GM19438 (cell line): ENCODE data around the gene CTTN.

Experiments
- ATAC-seq: cut with Tn5 transposase; IDR thresholded peaks from one replicate; pipeline ENCODE4 v1.9.1; 2021; ENCODE audit warnings: low read depth; ENCODE audit not compliant: unreplicated experiment

CTTN gene

DNA sequence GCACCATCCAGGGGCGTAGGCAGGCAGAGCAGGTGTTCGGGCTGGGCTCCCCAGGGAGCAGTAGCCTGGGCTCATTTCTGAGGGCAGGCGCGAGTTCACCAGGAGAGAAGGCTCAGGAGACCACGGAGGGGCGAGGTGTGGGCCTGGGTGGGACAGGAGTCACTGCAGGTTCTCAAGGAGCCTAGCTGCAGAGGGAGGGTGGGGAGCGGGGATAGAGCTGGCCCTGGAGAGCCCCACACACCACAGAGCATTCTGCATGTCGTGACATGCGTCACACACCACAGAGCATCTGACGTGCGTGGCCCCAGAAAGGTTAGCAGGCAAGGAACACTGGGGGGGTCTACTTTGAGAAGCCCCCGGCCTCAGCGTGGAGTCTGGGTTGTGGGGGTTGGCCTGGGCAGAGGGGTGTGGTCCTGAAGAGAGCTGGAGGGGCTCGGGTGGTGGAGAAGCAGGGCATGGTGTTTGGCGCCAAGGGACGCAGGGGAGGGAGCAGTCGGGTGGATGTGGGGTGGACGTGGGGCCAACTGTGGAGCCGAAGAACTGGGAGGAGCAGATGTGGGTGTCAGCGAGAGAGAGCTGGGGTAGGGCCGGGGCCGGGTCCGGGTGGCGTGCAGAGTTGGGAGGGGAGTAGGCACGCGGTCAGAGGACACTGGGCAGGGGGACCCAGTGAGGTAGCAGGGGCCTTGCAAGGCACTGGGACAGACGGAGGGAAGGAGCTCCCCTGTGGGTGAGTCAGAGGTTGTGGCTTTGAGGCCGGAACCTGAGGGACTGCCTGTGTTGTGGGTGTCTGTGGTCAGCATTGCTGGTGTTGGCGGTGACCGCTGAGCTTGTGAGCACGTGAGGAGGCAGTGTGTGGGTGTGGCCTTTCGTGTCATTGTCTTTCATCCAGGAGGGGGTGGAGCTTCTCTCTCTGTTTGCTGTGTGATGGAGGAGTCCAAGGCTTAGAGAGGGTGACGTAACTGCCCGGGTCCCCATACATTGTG, 25.5 kb downstream of the CTTN start:
- no peak for ATAC-seq

DNA sequence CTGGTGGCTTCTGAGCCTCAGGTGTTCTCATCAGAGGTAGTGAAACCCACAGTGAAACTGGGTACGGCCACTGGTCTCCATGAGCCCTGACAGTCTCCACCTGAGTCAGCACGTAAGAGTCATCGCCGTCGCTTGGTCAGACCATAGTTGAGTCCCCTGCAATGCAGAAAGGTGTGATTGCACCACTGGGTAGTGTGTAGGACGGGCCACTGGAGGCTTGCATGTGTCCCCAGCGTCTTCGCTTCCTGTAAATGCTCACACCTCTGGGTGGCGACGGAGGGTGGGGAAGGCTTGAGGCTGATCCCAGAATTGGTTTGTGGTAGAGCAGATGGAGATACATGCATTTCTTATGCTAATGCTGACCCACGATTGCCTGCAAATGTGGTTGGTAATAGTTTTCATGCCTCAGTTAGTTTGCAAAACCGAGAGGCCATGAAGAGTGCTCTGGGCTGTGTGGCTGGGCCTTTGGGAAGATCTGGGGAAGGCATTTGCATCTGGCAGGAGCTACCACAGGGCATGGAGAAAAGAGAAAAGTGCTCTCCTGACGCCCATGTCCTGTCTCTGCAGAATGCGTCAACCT, 26.5 kb downstream of the CTTN start:
- ATAC-seq, result no peak

DNA sequence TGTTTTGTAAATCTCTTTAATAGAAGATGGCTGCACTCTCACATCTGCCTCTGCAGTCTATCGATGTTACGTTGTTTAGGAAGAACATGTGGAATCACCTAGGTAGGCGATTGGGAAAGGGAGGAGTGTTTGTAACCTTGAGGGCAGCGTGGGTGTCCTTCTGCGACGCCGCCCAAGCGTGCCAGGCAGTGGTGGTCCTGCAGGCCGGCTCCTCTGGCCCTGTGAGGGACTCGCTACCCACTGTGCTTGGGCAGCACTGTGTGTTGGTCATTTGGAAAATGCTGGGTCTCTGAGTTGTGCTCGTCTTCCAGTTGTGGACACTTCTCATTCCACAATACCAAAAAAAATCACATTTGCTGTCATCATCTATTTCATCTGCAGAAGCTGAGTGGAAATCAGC, 29.1 kb downstream of the CTTN start:
- no peak for ATAC-seq

DNA sequence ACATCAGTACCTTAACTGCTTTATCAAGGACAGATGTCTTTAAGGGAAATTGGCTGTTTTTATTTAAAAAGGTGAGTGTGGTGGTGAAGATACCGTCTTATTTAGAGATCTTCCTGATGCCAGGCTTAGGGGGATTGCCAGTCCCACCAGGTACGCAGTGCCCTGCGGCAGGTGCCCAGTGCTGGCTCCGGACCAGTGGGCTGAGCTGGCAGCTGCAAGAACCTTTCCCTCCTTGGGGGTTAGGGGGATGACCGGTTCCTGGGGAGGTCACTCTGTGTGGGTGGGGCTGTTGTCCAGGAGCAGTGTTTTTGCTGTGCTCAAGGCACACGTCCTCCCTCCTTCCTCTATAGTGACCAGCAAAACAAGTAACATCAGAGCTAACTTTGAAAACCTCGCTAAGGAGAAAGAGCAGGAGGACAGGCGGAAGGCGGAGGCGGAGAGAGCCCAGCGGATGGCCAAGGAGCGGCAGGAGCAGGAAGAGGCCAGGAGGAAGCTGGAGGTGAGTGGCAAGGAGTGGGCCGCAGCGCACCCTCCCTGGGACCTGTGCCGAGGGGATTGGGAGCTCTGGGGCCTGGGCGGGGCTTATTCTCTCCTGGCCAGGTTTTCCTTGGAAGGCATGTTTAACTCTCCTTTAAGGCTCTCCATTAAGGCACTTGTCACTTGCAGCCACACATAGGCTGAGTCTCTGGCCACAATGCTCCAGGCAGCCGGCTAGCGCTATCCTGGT, 30.5 kb downstream of the CTTN start:
- ATAC-seq, result no peak

DNA sequence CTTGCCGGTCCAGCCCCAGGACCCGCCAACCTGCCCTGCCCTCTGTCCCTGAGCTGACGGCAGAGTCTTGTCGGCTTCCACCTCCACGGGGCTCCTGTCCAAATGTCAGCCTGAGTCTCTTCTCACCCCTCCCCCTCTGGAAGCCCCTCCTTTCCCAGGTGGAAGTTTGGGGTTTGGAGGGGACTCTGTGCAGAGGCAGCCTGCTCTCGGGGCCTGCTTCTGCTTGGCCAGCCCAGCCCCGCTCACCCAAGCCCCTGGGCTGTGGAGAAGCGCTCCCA, 31.0 kb downstream of the CTTN start:
- ATAC-seq, result no peak

DNA sequence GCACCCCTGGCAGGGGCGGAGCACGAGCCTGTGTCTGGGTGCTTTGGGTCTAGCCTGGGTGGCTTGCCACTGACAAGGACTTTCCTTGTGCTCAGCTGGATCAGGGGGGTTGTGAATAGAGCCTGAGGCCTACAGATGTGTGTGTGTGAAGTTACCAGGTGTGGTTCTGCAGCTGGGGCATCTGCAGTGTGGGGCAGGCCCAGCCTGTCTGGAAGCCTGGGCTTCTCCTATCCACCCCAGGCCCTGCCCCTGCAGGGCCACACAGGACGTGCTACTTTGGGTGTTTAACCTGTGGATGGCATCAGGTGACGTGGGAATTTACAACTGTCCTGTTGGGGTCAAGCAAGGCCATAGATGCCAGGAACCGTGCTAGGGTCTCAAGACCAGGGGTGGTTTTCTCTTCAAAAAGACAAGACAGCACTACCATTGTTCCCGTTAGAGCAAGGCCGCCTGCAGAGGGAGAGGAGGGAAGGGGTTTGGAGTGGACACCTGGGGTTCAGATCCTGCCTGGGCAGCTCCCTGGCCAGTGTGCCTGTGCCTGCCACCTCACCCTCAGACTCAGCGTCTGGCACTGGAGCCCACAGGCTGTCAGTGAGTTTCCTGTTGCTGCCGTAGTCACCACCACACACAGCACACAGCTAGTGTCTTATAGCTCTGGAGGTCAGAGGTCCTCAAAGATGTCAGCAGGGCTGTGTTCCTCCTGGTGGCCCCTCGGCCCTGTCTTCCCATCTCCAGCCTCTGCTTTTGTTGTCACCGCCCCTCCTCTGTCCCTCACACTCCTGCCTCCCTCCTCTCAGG, 31.6 kb downstream of the CTTN start:
- no peak for ATAC-seq

DNA sequence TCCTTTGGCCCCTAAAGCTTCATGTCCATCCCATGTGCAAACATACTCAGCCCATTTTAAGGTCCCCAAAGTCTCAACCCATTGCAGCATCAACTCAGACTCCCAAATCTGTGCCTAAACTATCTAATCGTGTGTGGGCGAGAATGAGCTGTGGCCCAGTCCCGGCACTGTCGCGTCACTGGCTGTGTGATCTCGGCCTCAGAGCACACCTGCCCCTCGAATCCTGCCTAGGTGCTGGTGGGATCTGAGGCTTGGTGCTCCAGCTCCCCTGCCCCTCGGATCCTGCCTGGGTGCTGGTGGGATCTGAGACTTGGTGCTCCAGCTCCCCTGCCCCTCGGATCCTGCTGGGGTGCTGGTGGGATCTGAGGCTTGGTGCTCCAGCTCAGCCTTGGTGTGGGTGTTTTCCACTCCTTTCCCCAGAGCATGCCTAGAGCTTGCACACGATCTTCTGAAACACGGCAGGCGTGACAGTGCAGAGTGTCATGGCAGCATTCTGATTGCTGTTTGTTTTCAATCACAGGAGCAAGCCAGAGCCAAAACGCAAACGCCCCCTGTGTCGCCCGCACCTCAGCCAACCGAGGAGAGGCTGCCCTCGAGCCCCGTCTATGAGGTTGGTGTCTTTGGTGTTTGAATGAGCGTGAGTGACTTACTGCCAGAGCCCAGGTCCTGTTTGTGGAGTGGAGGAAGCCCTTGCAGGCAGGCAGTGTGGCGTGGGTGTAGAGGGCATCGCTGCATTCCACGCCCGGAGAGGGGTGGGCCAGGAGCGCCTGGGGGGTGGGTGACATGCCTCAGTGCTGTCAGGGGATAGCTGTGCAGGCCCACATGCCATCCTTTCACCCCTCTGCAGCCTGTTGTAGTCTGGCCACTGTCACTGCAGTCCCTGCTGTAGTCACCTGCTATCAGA, 32.6 kb downstream of the CTTN start:
- ATAC-seq, result no peak

DNA sequence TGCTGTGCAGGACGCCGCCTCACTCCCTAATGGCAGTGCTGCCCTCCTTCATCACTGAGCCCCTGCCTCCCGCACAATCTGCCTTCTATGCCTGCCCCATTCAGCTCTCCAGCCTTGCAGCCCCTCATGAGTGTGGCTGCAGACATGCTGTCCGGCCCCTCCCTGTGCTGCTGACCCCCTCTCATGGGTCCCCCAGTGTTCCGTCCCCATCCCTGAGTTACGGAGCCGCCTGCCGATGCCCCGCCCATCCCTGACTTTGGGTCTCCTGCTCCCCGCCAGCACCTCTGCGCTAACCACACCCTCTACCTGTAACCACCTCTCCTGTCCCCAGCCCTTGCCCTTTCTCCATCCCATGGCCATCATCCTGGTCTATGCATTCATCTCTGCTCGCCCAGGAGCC, 33.3 kb downstream of the CTTN start:
- no peak for ATAC-seq

DNA sequence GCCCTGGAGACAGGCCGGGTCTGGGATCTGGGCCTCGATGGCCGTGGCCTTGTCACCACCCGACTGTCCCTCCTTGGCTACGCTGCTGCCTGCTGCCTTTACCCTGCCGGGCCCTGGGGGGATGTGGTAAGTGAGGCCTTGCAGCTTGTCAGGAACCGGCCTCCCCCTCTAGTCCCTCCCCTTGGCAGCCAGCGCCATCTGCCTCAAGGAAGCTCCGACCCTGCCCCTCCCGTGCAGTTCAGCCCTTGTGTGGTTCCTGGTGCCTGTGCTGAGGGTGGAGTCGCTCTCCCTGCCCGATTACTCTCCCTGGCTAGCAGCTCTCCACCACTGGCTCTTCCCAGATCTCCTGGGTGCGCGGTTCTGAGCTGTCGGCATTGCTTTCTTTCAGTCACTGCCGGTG, 33.7 kb downstream of the CTTN start:
- no peak for ATAC-seq

DNA sequence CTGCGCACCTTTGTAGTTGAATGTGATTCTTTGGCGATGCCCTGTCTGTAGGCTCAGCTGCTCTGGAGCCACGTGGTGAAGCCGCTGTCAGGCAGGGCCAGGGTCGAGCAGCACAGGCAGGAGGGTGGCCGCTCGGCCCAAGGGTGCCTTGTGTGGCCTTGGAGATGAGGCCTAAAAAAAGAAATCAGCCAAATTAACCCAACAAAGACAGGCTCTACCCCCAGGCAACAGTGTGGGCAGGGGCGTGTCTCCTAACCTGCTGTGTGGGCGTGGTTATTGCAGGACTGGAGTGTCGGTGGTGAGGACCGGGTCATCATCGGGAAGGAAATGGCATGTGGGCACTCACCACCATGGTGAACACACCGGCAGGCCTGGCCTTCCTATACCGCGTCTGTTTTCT, 34.3 kb downstream of the CTTN start:
- no peak for ATAC-seq

DNA sequence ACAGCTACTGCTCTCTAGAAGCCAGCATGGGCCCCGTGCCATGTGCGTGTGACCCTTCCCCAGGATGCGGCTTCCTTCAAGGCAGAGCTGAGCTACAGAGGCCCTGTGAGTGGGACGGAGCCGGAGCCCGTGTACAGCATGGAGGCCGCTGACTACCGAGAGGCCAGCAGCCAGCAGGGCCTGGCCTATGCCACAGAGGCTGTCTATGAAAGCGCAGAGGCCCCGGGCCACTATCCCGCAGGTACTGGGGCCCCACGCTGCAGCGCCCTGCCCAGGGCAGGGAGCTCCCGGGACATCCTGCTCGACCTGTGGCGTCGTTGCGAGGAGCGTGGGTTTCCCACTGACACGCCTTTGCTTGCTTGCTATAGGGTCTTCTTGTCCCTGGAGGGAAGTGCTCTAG, 34.7 kb downstream of the CTTN start:
- ATAC-seq, result no peak

DNA sequence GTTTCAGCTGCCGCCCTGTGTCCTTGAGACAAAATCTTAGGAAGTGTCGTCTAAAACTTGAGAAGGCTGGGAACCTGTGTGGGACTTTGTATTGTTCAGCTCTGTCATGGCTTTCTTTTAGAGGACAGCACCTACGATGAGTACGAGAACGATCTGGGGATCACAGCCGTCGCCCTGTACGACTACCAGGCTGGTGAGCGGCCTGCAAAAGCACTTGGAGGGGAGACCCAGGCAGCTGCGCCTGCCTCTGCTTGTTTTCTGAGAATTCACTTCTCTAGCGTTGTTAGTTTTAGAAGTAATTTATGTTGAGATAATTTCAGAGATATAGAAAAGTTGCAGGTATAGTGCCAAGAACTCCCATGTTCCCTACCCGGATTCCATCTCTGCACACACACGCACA, 35.2 kb downstream of the CTTN start:
- no peak for ATAC-seq

DNA sequence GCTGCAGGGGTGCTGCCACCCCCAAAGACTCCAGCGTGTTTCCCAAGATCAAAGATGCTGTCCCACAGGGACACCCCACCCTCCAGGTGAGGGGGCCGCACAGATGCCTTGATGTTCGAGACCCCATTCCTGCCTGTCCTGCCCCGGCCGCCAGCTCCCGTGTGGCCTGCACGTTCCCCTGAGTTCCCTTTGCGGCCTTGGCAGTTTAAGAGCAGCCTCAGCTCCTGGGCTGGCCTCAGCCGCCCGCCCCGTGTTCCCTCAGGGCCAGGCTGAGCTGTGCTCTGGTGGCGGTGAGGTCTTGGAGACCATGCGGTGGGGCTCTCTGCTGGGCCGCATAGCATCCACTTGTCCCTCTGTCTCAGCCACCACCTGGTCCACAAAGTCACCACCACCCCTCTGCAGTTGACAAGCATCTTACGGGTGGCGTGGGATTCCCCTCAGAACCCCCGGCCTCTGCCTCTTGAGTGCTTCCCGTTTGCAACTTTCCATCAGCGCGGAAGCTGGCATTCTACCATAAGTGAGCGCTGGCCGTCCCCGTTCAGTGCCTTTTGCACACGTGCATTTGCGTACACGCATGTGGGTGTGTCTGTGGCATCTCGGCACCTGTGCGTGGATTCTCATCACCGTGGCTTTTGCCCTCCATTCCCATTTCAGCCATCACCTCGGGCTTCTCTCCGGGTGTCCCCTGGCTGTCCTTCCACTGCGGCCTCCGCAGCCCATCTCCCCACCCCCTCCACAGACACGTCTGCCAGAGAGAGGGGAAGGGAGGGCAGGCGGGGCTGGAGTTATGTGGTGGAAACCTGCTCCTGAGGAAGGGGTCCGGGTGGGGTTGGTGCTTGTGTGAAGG, 35.9 kb downstream of the CTTN start:
- ATAC-seq, result no peak

DNA sequence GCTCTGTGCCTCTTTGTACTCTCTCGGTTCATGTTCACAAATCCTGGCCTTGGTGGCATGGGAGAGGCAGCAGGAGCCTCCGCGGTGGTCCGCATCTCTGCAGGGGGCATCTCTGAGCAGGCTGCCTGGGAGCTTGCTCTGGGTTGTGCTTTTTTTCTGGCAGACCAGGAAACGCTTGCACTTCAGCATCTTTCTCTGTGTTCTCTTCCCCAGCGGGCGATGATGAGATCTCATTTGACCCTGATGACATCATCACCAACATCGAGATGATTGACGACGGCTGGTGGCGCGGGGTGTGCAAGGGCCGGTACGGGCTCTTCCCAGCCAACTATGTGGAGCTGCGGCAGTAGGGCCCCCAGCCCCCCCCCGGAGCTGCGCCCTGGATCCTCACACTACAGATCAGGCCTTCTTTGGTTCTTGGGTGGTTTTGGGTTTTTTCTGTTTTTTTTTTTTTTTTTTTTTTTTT, 36.5 kb downstream of the CTTN start:
- no peak for ATAC-seq

DNA sequence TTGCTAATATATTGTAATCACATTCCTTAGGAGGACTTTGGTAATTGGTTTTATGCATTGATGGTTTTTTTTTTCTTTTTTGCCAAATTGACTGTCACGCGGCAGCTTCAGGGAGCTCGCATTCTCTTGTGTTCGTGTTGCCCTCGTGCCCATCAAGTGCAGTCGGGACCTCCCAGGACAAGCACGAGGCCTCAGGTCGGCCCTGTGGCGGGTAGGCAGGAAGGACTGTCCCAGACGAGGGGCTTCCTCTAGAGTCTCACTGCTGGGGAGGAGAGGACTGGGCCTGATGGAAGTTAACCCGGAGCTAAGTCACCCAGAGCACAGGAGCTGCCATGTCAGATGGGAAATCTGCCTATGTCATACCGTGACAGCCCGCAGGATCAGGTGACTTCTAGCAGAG, 37.0 kb downstream of the CTTN start:
- ATAC-seq, result no peak

DNA sequence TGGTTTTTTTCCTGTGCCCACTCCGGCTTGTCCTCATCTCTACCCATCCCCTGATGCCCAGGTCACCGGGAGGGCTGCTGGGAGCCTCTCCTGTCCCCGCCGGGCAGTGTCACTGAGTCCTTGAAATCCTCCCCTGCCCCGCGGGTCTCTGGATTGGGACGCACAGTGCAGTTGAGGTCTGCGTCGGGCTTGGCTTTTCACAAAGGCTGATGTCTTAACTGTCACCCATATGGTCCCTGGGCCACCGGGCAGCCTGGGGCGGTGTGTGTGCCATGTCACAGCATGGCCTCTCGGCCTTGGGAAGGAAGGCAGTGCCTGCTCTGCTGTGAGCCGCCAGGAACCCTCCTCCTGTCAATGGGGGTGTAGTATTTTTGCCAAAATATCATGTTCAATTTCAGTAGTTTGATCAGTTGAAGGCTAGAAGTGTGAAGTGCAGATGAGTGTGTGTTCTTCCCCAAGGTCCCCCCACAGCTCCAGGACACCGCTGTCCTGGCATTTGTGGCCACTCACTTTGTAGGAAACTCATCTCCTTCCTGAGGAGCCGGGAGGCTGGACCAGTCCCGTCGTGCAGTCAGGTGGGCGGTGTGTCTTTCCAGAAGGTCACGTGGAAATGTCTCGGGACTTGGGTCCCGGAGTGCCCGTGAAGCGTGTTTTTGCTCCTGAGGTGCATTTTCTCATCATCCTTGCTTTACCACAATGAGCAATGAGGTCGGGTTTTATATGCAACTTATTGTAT, 37.6 kb downstream of the CTTN start:
- ATAC-seq, result no peak

DNA sequence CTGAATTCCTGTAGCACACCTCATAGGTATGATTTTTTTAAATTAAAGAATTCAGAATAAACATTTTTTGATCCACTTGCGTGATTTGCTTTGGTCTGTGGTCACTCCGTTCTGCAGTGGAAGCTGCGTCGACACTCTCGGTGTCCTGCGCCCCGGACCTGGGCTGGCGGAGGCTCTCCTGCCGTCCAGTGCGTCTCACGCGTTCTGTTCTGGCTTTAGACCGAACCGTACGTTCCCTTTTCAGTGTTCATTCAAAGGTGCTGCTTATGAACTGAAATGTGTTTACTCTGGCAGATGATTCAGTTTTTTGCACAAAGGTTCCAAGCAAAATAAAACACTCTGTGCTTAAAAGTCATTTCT, 38.2 kb downstream of the CTTN start:
- no peak for ATAC-seq

DNA sequence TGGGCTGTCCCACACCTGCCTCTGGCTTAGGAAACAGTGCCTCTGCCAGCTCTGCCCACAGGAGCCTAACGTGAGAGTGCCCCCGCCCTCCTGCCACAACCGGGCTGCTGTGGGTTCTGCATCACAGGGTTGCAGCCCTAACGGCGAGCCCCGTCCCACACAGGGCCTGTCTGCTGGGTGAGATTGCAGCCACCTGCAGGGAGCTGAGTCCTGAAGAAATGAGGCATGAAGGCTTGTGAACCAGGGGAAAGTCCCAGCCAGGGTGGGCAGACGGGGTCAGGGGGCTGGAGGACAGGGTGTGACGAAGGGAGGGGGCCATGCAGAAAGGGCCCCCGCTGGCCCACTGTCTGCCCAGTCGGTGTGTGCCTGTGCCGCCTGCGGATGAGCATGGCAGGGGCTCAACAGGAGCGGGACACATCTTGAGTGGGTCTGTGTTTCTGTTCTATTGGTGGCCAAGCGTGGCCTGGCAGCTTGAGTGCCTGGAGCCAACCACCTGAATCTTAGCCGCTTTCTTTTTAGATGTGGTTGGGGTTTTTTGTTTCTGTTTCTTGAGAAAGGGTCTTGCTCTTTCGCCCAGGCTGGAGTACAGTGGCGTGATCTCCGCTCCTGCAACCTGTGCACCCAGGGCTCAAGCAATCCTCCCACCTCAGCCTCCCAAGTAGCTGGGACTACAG, 38.9 kb downstream of the CTTN start:
- ATAC-seq, result no peak
